ENCODE measurements around the gene TFAM.
A peak's percentile ranks its signal among the peaks of the same experiment; 100 is the strongest.

The TFAM gene

DNA sequence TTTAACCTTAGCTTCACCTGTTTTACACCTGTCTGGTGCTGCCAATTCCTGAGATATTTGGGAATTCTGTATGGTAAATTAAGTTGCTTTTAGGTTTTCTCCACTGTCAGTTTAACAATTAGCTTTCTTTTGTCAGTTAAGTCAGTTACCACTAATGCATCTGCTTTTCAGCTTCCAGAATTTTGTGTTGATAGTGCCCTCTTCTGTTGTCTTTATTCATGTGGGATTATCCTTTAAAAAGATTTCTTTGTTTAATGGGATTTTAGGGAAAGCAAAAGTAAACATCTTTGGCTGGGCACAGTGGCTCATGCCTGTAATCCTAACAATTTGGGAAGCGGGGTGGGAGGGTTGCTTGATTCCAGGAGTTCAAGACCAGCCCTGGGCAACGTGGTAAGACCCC, 8.1 kb downstream of the TFAM start:
- DNase-seq (ENCODE audit: low read depth), result peak; percentile 50
- TF ChIP-seq, protein P1, sequence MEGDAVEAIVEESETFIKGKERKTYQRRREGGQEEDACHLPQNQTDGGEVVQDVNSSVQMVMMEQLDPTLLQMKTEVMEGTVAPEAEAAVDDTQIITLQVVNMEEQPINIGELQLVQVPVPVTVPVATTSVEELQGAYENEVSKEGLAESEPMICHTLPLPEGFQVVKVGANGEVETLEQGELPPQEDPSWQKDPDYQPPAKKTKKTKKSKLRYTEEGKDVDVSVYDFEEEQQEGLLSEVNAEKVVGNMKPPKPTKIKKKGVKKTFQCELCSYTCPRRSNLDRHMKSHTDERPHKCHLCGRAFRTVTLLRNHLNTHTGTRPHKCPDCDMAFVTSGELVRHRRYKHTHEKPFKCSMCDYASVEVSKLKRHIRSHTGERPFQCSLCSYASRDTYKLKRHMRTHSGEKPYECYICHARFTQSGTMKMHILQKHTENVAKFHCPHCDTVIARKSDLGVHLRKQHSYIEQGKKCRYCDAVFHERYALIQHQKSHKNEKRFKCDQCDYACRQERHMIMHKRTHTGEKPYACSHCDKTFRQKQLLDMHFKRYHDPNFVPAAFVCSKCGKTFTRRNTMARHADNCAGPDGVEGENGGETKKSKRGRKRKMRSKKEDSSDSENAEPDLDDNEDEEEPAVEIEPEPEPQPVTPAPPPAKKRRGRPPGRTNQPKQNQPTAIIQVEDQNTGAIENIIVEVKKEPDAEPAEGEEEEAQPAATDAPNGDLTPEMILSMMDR (conservative IDR thresholded peaks at IDR 0.05; ENCODE audit: low read depth, low read length), result peak; percentile 29
- no peak overlapping the region for H3K4me3 ChIP-seq (ENCODE audit: low read depth, low read length)

DNA sequence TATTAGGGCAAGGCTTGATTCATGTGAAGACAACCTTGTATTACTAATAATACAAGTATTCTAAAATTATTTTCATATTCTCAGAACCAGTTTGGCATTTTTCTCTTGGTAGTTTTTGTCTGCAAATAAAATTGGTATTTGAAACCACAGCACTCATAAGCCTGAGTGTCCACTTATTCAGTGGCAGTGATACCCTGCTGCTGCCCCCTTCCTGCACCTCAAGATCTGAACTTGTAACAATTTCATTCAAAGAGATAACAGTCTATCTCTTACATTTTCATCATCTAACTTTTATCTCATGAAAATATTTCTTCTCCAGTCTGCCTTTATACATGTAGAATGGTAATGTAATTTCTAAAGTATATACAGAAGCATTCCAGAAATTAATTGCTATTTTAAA, 9.3 kb downstream of the TFAM start:
- no peak overlapping the region for H3K4me3 ChIP-seq (ENCODE audit: low read depth, low read length)
- TF ChIP-seq, protein P1 (conservative IDR thresholded peaks at IDR 0.05; ENCODE audit: low read depth, low read length), result no peak

DNA sequence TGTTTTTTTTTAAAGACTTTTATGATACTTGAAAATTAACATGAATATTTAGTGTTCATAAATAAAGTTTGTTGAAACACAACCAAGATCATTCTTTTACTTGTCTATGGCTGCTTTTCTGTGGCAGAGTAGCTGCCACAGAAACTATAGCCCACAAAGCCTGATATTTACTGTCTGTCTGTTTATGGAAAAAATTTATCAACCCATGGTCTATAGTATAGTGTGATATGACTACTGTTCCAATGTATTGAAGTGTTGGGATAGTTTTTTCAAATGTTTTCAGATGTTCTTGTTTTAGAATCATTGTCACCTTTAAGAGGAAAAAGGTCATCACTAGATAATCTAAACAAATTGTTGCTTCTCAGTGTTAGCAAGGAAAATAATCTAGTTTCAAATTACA, 10.8 kb downstream of the TFAM start:
- TF ChIP-seq, protein P1 (conservative IDR thresholded peaks at IDR 0.05; ENCODE audit: low read depth, low read length), result no peak
- no peak for DNase-seq (ENCODE audit: low read depth)
- H3K4me3 ChIP-seq (ENCODE audit: low read depth, low read length), result no peak overlapping the region

More for the DNA sequence above, 9.3 kb downstream of the TFAM start:
- no peak for DNase-seq (ENCODE audit: low read depth)

DNA sequence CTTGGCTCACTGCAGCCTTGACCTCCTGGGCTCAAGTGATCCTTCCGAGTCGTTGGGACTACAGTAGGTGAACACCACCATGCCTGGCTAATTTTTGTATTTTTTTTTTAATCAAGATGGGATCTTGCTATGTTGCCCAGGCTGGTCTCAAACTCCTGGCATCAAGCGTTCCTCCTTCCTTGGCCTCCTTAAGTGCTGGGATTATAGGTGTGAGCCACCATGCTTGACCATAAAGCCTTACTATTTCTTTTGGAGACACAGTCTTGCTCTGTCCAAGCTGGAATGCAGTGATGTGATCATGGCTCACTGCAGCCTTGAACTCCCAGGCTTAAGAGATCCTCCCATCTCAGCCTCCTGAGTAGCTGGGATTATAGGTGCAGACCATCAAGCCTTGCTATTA, 12.6 kb downstream of the TFAM start:
- TF ChIP-seq, protein P1 (conservative IDR thresholded peaks at IDR 0.05; ENCODE audit: low read depth, low read length), result no peak
- no peak overlapping the region for H3K4me3 ChIP-seq (ENCODE audit: low read depth, low read length)
- no peak for DNase-seq (ENCODE audit: low read depth)

DNA sequence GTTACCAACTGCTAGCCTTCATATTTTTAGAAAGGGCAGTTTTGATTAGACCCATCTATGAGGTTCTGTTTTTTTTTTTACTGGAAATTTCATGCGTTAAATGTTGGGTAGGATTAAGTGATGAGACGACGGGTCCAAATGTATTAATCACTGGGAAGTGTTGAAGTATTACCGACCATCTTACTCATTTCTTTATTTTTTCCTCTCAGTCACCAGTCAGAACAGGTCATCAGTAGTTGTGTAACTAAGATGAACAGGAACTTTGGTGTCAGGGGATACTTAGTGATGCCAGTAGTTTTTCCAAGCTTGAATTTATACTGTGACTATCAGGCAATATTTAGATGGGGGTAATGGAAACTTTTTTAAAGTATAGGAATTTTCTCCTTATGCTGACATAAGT, 14.2 kb downstream of the TFAM start:
- no peak overlapping the region for H3K4me3 ChIP-seq (ENCODE audit: low read depth, low read length)
- DNase-seq (ENCODE audit: low read depth), result peak; percentile 43
- TF ChIP-seq, protein P1 (conservative IDR thresholded peaks at IDR 0.05; ENCODE audit: low read depth, low read length), result no peak

DNA sequence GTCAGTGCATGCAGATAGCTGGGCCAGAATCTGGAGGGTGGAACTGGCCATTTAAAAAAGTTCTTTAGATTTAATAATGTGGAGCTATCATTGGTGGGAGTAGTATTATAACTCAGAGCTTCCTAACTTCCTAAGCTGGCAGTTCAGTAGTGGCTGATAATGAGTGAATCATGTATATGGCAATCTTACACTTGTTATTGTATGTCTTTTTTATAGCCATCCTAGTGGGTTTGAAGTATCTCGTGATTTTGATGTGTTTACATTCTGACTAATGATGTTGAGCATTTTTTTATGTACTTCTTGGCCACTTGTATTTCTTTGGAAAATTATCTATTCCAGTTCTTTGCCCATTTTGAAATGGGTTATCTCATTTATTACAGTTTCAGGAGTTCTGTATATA, 15.4 kb downstream of the TFAM start:
- TF ChIP-seq, protein P1 (conservative IDR thresholded peaks at IDR 0.05; ENCODE audit: low read depth, low read length), result no peak
- no peak overlapping the region for H3K4me3 ChIP-seq (ENCODE audit: low read depth, low read length)
- no peak for DNase-seq (ENCODE audit: low read depth)

DNA sequence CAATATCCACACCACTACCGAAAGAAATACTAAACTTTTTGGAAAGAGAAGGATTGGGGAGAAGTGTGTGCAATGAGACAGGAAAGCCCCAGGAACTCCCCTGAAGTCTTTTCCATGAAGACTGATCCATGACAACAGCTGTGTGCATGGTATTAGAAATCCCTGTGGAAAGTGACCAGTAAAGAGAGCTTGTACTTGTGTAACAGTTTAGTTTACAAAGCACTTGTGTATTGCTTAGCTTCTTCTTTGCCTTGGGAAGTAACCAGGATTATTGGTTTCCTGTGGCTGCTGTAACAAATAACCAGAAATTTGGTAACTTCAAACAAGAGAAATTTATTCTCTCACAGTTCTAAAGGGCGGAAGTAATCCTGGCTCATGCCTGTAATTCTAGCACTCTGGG, 18.8 kb downstream of the TFAM start:
- TF ChIP-seq, protein P1 (conservative IDR thresholded peaks at IDR 0.05; ENCODE audit: low read depth, low read length), result no peak
- H3K4me3 ChIP-seq (ENCODE audit: low read depth, low read length), result no peak overlapping the region

More for the DNA sequence above, 18.8 kb downstream of the TFAM start:
- no peak for DNase-seq (ENCODE audit: low read depth)

Measured in choroid plexus epithelial cell (primary cell).